H1 (cell line): ENCODE results near the gene HES5. TPM values are rescaled to one million over a fixed set of nuclear protein-coding genes. Genes with fewer than 3 reads are reported as not detected.

Experiments used
- CTCF ChIA-PET: fragments of 300-600 bp; sonication (Branson Sonifier 250); formaldehyde crosslinking; loops from one replicate; lab custom pipeline; 2021; ENCODE audit not compliant: partially characterized antibody; lab: Charles Lee
- POLR2A ChIA-PET: fragments of 300-600 bp; sonication (Branson Sonifier 250); formaldehyde crosslinking; loops from one replicate; lab custom pipeline; 2021; ENCODE audit warnings: inconsistent platforms; ENCODE audit not compliant: partially characterized antibody; lab: Charles Lee
- DNase-seq, 2 experiments: peaks; one replicate each; pipeline versions ENCODE4 v3.0.0 to v3.0.0-alpha.2; 2010 to 2022; ENCODE audit warnings: low spot score in 2 of 2, low read depth in 1 of 2, mixed read lengths in 1 of 2
- FAIRE-seq: peaks from 2 replicates; lab custom pipeline; 2011; peaks lifted over from hg19 to GRCh38; lab: Jason Lieb, UNC
- H2AFZ ChIP-seq: 2 replicates; pipeline ENCODE4 v1.8.1; 2012; ENCODE audit warnings: low read length, inconsistent platforms
- H2AK5ac ChIP-seq: 2 replicates; pipeline ENCODE4 v1.6.1; 2013; ENCODE audit warnings: low read depth, low read length
- H2BK120ac ChIP-seq: replicated peaks from 2 replicates; pipeline ENCODE3; 2013; ENCODE audit warnings: low read depth, low read length, inconsistent platforms
- H2BK12ac ChIP-seq: 2 replicates; pipeline ENCODE4 v1.6.1; 2013; ENCODE audit warnings: low read depth, low read length
- H2BK15ac ChIP-seq: 2 replicates; pipeline ENCODE4 v1.6.1; 2013; ENCODE audit warnings: low read length
- H2BK20ac ChIP-seq: 2 replicates; pipeline ENCODE4 v1.6.1; 2013; ENCODE audit warnings: low read length
- H2BK5ac ChIP-seq: 2 replicates; pipeline ENCODE4 v1.6.1; 2013; ENCODE audit warnings: low read depth, low read length
- H3K14ac ChIP-seq: 2 replicates; pipeline ENCODE4 v1.6.1; 2013; ENCODE audit warnings: inconsistent platforms; ENCODE audit not compliant: insufficient read length
- H3K18ac ChIP-seq: 2 replicates; pipeline ENCODE4 v1.6.1; 2013; ENCODE audit warnings: low read length; ENCODE audit errors: extremely low read depth
- H3K23ac ChIP-seq: 2 replicates; pipeline ENCODE4 v1.6.1; 2013; ENCODE audit warnings: inconsistent platforms; ENCODE audit not compliant: insufficient read length
- H3K23me2 ChIP-seq: 2 replicates; pipeline ENCODE4 v1.6.1; 2013; ENCODE audit warnings: low read depth, low read length
- H3K27ac ChIP-seq: 2 replicates; pipeline ENCODE4 v1.6.1; 2011; ENCODE audit warnings: low read depth, low read length, inconsistent platforms
- H3K27me3 ChIP-seq, 4 experiments: replicated peaks in 1 of 4; 1 replicate in 1 of 4; 2 replicates in 3 of 4; pipeline versions ENCODE4 v1.6.1 to v1.8.1; 2011 to 2013; ENCODE audit warnings: low read length in 3 of 4, mild to moderate bottlenecking in 3 of 4, inconsistent platforms in 2 of 4, mixed read lengths in 2 of 4, moderate library complexity in 1 of 4; ENCODE audit not compliant: control insufficient read depth in 3 of 4, insufficient read depth in 3 of 4; ENCODE audit errors: extremely low read depth in 1 of 4
- H3K36me3 ChIP-seq, 4 experiments: 2 replicates each; pipeline versions ENCODE4 v1.6.1 to v1.8.1; 2011 to 2013; ENCODE audit warnings: mild to moderate bottlenecking in 4 of 4, low read length in 3 of 4, moderate library complexity in 2 of 4, control low read depth in 1 of 4, inconsistent platforms in 1 of 4; ENCODE audit not compliant: insufficient read depth in 4 of 4, control insufficient read depth in 2 of 4
- H3K4ac ChIP-seq: replicated peaks from 2 replicates; pipeline ENCODE3; 2013; ENCODE audit warnings: low read length, low read depth, mixed read lengths, inconsistent platforms; ENCODE audit not compliant: insufficient read length
- H3K4me1 ChIP-seq, 4 experiments: replicated peaks in 1 of 4; 1 replicate in 1 of 4; 2 replicates in 3 of 4; pipeline versions ENCODE4 v1.6.1 to v1.8.1; 2011 to 2013; ENCODE audit warnings: low read length in 3 of 4, inconsistent platforms in 2 of 4, mixed read lengths in 1 of 4; ENCODE audit not compliant: insufficient read depth in 4 of 4, control insufficient read depth in 3 of 4
- H3K4me2 ChIP-seq, 2 experiments: 2 replicates each; pipeline versions ENCODE4 v1.6.1 to v1.8.1; 2011 to 2013; ENCODE audit warnings: low read depth in 2 of 2, low read length in 2 of 2, control low read depth in 1 of 2, inconsistent platforms in 1 of 2, mild to moderate bottlenecking in 1 of 2; ENCODE audit not compliant: insufficient read depth in 1 of 2
- H3K4me3 ChIP-seq, 4 experiments: fragments of 200-600, 300-600 bp in 1 of 4; sonication (generic), shearing (Covaris generic), sonication (Bioruptor Twin) in 1 of 4; 2 replicates each; pipeline versions ENCODE4 v1.5.1 to v1.8.1; 2011 to 2016; ENCODE audit warnings: low read length in 4 of 4, low read depth in 3 of 4, control low read depth in 2 of 4, inconsistent platforms in 2 of 4, mild to moderate bottlenecking in 2 of 4, mixed read lengths in 1 of 4, moderate library complexity in 1 of 4; ENCODE audit not compliant: insufficient read depth in 2 of 4; ENCODE audit errors: extremely low read depth in 1 of 4
- H3K56ac ChIP-seq: replicated peaks from 2 replicates; pipeline ENCODE3; 2013; ENCODE audit warnings: low read depth, mild to moderate bottlenecking, mixed read lengths, low read length, inconsistent platforms; ENCODE audit not compliant: insufficient read length
- H3K79me1 ChIP-seq: 2 replicates; pipeline ENCODE4 v1.6.1; 2013; ENCODE audit warnings: low read depth, low read length, control low read depth
- H3K79me2 ChIP-seq, 2 experiments: 2 replicates each; pipeline versions ENCODE4 v1.6.1 to v1.8.1; 2012 to 2013; ENCODE audit warnings: low read length in 2 of 2, mild to moderate bottlenecking in 2 of 2, inconsistent platforms in 1 of 2; ENCODE audit not compliant: insufficient read depth in 2 of 2, control insufficient read depth in 1 of 2
- H3K9ac ChIP-seq, 4 experiments: replicated peaks in 1 of 4; 1 replicate in 1 of 4; 2 replicates in 3 of 4; pipeline versions ENCODE4 v1.6.1 to v1.8.1; 2011 to 2013; ENCODE audit warnings: low read depth in 3 of 4, low read length in 3 of 4, control low read depth in 2 of 4, mild to moderate bottlenecking in 2 of 4, moderate library complexity in 2 of 4, inconsistent platforms in 1 of 4; ENCODE audit errors: extremely low read depth in 1 of 4
- H3K9me3 ChIP-seq, 2 experiments: 2 replicates each; pipeline versions ENCODE4 v1.6.1 to v1.8.1; 2012 to 2013; ENCODE audit warnings: mild to moderate bottlenecking in 2 of 2, moderate library complexity in 2 of 2, control low read depth in 1 of 2, inconsistent platforms in 1 of 2, low read depth in 1 of 2, low read length in 1 of 2, mixed read lengths in 1 of 2; ENCODE audit not compliant: insufficient read depth in 2 of 2
- H4K20me1 ChIP-seq, 2 experiments: replicated peaks in 1 of 2; 2 replicates each; pipeline versions ENCODE3 to v1.8.1; 2011 to 2013; ENCODE audit warnings: inconsistent platforms in 2 of 2, low read length in 2 of 2, mild to moderate bottlenecking in 1 of 2; ENCODE audit not compliant: insufficient read depth in 2 of 2, control insufficient read depth in 1 of 2
- H4K5ac ChIP-seq: 2 replicates; pipeline ENCODE4 v1.6.1; 2013; ENCODE audit warnings: low read length, low read depth, mixed read lengths, inconsistent platforms; ENCODE audit not compliant: insufficient read length
- H4K8ac ChIP-seq: 2 replicates; pipeline ENCODE4 v1.8.0; 2013; ENCODE audit warnings: mild to moderate bottlenecking, moderate library complexity, low read length, inconsistent platforms; ENCODE audit not compliant: insufficient read depth; ENCODE audit errors: extremely low read depth
- H4K91ac ChIP-seq: replicated peaks from 2 replicates; pipeline ENCODE3; 2013; ENCODE audit warnings: low read length, mixed read lengths, inconsistent platforms; ENCODE audit not compliant: insufficient read length
- ASH2L ChIP-seq: fragments of 200-600, 300-600 bp; sonication (generic); IDR thresholded peaks from one replicate; pipeline ENCODE4 v1.7.1; 2017; ENCODE audit warnings: low read length
- BCL11A ChIP-seq, 2 experiments: IDR thresholded peaks; one replicate each; pipeline ENCODE4 v1.6.1; 2011; ENCODE audit warnings: low read depth in 2 of 2, low read length in 2 of 2, mild to moderate bottlenecking in 2 of 2
- MAFK ChIP-seq: IDR thresholded peaks from 2 replicates; pipeline ENCODE4 v1.6.1; 2012; ENCODE audit warnings: low read depth, mild to moderate bottlenecking, improper control_type of control experiment, low read length
- TEAD4 ChIP-seq: IDR thresholded peaks from 2 replicates; pipeline ENCODE4 v1.6.1; 2012; ENCODE audit warnings: low read depth, low read length, inconsistent platforms, mixed read lengths
- WGBS, 2 experiments: shearing (Covaris generic) in 1 of 2; methylation state at CpG; one replicate each; pipeline versions ENCODE4 v1.1.6 to v1.1.7; 2013 to 2015; ENCODE audit warnings: low lambda C conversion rate in 2 of 2, mixed read lengths in 2 of 2, inconsistent platforms in 1 of 2, low coverage in 1 of 2, missing lambda C conversion rate in 1 of 2; ENCODE audit not compliant: insufficient replicate concordance in 2 of 2, insufficient coverage in 1 of 2, insufficient read length in 1 of 2; ENCODE audit errors: extremely low coverage in 1 of 2, missing lambda C conversion rate in 1 of 2; 5-methylcytosine and 5-hydroxymethylcytosine counted together
- polyA plus RNA-seq, 7 experiments: library from polyadenylated mRNA; depleted of rRNA in 3 of 7; stranded (reverse) in 5 of 7; unstranded in 2 of 7; fragments of >200 nt in 5 of 7; fragments of 200-250 nt in 2 of 7; gene quantifications; 1 replicate in 5 of 7; 2 replicates in 1 of 7; 4 replicates in 1 of 7; pipeline versions ENCODE4 v1.2.1 to v1.2.3, GENCODE V29; 2011 to 2013; ENCODE audit warnings: missing spikeins in 2 of 7, mixed read lengths in 2 of 7
- total RNA-seq: library from RNA; stranded (reverse); fragmentation: NEBNext Ultra II Directional; extraction: Animal tissue kit (Norgen Biotek cat#: 25700); gene quantifications from 2 replicates; pipeline ENCODE4 v1.2.1, GENCODE V29; 2021

HES5 gene
- total and polyA plus RNA-seq, 2 of the 8 experiments (the other 6 are each of a cell fraction or from before 2014, with no cell fraction given): 0.22 TPM; not detected in 1

DNA sequence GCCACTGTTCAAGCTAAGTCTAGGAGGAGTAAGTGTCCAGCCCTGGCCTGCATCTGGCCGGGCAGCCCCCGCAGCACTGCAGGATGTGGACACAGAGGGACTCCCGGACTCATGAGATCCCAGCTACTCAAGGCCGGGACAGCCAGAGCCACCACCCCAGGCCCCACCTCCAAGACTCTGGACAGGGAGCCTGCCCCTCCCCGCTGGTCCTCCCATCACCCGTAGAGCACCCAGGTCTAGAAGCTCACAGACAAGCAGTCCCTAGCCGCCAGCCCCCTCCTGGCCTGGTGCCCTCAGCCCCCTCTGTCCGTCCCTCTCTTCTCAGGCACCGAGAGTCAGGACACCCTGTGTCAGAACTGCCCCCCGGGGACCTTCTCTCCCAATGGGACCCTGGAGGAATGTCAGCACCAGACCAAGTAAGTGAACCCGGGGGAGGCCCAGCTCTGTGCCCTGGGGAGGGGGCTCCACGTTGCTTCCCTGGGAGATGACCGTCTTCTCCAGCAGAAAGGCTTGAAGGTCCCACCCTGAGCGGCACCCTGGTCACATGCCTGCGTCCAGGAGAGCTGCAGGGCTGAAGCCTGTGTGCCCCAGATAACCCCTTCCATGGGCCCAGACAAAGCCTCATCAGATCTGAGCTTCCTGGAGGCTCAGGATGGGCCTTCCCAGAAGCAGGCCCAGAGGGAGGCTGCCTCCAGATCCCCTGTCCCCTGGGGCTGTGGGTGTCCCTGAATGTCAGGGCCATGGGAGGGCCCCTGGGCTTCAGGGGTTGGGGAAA, 30.4 kb upstream of the HES5 start:
- Histone ChIP-seq H4K20me1 (no peaks in the 10 kb centered on the region), H3K36me3 (no peaks in the 10 kb centered on the region), H2AK5ac (no peak overlapping the region), H3K9me3 (no peaks in the 10 kb centered on the region; a peak in 1 of 4 replicates), H2BK120ac (no peak overlapping the region), H4K8ac (no peak overlapping the region; the same call in 1 of the 2 replicates), H3K27me3 (no peaks in the 10 kb centered on the region), H3K4me3 (no peak overlapping the region), H3K4ac (no peak overlapping the region), H3K79me2 (no peaks in the 10 kb centered on the region), H3K14ac (no peak overlapping the region), H4K5ac (no peak overlapping the region), H3K56ac (no peak overlapping the region), H3K23ac (no peak overlapping the region), H3K27ac (no peak overlapping the region), H2BK5ac (no peak overlapping the region), H3K4me2 (no peak overlapping the region), H2AFZ (no peak overlapping the region), H2BK20ac (no peak overlapping the region), H2BK12ac (no peak overlapping the region), H3K4me1 (peaks cover 0 to 6% (median 3%) of the 10 kb centered on the region in 4 experiments; a peak in 3 of 7 replicates), H3K79me1 (no peaks in the 10 kb centered on the region), H4K91ac (no peak overlapping the region), H3K9ac (no peak overlapping the region), H3K18ac (no peak overlapping the region), H3K23me2 (no peaks in the 10 kb centered on the region), H2BK15ac (no peak overlapping the region)
- WGBS, 2 experiments: 90% methylated on average over 10 of the region's 15 CpGs; no CpG with 5 or more reads in 1 of the 2 experiments
- CTCF ChIA-PET: interaction anchor here (0.8 to 3.4 kb wide), 27 partner anchors 10 to 797 kb away, joined by 3 to 33 read pairs (median 4); partner anchors contain the start of gene PANK4
- POLR2A ChIA-PET: interaction anchor here (1.0 to 1.2 kb wide), 2 partner anchors 13 to 31 kb away, joined by 3 to 4 read pairs; no protein-coding TSS in a partner anchor
- TF ChIP-seq TEAD4: no peak
- no peak for TF ChIP-seq MAFK
- no peak for TF ChIP-seq BCL11A (IDR thresholded peaks at IDR 0.05; ENCODE audit: low read depth in 2 of 2, low read length in 2 of 2)
- no peak for TF ChIP-seq ASH2L
- no peak for FAIRE-seq
- no peak for DNase-seq
